Inferior parietal cortex (tissue), 1 donor: Measurements from ENCODE around the gene ARHGAP24.
"Not testable (repeated sequence)": the region's sequence is repeated elsewhere in the genome, so short reads cannot be mapped to it uniquely, and the experiment has no call there.

Experiments used
- DNase-seq: peaks from one replicate; pipeline ENCODE4 v3.0.0-alpha.2; 2016; ENCODE audit errors: extremely low spot score

The ARHGAP24 gene

DNA sequence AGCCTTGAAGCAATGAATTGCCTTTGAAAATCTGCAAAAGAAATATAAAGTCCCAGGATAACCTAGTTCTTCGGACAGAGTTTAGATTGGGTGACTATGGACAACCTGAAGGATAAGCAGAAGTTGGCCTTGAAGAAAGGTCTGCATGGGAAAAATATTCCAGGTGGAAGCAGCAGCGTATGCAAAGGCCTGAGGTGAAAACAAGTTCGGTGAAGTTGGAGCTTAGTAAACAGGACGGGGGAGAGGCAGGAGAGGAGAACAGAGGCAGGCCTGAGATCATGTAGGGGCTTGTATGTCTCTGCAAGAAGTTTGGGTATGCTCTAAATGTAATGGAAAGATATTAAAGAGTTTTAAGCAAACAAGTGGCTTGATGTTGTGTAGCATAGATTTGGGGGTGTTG is 176.0 kb downstream of the ARHGAP24 start:
- no peak for DNase-seq

- no peak for DNase-seq
Observed at GRCh38 chr4:85656759-85657505, 182.0 kb downstream of the ARHGAP24 start.

DNA sequence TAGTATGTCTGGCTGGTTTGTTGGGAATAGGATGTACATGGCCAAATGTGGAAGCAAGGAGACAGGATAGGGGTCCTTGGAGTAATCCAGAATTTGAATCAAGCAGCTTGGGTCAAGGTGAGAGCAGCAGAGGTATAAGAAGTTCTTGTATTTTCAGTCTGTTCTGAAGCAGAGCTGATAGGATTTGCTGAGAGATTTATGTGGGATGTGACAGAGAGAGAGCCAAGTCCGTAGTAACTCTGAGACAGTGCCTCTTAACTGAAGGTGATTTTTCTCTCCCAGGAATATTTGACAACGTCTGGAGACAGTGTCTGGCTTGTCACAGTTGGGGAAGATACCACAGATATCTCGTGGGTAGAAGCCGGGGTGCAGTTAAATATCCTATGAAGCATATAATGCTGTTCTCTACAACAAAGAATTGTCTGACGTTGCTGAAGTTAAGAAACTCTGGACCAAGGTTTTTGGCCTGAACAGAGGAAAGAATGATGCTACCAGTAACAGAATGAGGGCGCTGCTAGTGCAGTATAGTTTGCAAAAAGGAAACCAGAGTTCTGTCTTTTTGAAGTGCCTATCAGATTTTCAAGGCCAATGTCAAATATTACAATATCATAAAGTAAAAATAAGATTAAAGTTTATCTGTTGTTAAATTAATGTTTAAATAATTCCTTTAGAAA is 184.0 kb downstream of the ARHGAP24 start:
- no peak for DNase-seq

DNA sequence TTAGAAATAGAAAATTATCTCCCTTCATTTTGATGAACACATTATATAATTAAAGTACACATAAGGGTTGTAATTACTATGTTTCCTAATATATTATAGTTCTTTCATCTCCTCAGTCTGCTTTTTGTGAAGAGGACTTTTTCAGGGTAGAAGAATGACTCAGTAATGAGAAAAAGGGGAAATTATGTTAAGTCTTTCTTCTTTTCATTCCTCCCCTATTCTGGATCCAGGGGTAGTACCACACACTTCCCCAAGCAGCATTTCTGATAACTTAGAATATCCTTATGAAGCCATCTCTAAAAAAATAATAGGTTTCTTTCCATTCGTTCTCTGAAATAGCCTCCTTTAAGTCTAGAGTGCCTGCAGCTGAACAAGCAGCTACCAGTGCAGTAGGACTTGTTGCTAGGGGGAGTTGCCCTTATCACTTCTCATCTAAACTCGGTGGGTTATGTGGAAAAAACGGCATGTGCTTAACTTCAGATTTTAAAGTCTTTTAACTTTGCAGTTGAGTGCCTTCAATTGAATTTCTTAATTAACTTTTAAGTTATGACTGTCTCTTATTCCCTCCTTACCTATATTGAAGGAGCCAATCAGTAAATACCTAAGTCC is 184.8 kb downstream of the ARHGAP24 start:
- DNase-seq = no peak

GRCh38 chr4:85666625-85667024 is 191.7 kb downstream of the ARHGAP24 start:
- not testable (repeated sequence) for DNase-seq

GRCh38 chr4:85669204-85669603 is 194.3 kb downstream of the ARHGAP24 start:
- no peak for DNase-seq

- DNase-seq = no peak
Observed at GRCh38 chr4:85669992-85670548, 195.1 kb downstream of the ARHGAP24 start.

- DNase-seq = no peak
Observed at GRCh38 chr4:85671120-85671519, 196.2 kb downstream of the ARHGAP24 start.

GRCh38 chr4:85672116-85672515 is 197.2 kb downstream of the ARHGAP24 start:
- DNase-seq = no peak

DNA sequence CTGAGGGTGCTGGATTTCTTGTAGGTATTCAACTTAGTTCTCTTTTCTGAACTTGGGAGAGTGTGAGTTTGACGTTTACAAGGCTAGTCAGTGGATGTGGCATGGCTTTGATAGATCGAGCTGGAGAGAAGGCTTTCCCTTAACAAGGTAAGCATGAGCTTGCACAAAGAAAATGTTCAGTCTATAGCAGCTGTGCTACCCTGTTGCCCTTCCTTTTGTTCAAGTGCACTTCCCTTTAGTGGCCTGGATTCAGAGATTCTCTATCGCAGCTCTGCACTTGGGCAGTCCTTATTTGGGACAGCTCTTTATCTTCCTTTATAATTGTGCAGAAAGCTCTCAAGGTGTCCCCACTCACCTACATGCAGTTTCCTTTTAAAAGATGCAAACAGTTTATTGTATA is 198.0 kb downstream of the ARHGAP24 start:
- no peak for DNase-seq

DNA sequence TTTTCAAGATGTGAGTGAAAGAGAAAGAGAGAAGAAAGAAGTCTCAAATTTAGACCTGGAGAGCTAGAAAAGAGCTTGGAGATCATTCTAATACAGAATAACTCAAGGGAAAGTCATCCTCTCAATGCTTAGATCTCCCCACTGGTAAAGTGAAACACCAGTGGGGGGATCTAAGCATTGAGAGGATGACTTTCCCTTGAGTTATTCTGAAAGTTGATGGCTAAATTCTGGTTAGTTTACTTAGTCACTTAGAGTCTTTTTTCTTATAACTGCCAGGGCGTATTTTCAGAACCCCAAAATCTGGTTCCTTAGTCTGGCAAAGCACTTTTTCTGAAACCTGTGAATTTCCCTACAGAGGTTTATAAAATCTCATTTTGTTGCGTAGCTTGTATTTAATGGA is 198.6 kb downstream of the ARHGAP24 start:
- DNase-seq = no peak

GRCh38 chr4:85675076-85676049 is 200.4 kb downstream of the ARHGAP24 start:
- no peak for DNase-seq

DNA sequence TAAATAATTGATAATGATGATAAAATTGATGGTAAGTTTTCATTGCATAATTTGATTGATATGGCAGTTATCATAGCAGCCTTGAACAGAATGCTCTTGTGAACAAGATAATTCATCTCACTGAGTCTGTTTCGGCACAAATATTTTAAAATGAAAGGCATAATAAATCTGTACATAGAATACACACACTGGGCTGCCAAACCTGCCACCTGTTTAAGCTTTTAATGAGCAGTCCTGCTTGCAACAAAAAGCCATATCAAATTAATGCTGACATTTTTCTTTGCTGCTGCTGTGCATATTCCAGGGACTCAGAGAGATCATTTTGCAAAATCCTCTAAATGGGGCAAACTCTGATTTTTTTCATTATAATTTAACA is 201.1 kb downstream of the ARHGAP24 start:
- DNase-seq = no peak

- DNase-seq = no peak
Observed at GRCh38 chr4:85676850-85677590, 202.1 kb downstream of the ARHGAP24 start.

DNA sequence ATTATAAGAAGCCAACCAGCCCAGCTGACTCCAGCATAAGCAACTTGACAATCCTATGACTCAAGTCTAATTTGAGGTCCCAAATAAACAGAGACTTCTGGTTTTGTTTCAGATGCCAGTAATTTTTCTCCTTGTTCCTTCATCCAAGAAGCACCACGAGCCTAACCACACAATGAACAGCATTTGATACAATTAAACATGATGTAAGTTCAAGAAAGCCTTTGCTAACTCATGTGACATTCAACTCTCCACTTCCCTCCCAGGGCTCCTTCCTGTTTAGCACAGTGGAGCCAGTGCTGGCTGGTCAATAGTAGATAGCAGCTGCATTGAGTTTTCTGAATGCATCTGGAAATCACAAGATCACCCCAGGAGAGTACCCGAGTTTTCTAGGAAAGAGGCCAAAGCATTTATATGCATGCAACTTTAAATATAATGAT is 206.3 kb downstream of the ARHGAP24 start:
- peak; percentile 46 for DNase-seq

DNA sequence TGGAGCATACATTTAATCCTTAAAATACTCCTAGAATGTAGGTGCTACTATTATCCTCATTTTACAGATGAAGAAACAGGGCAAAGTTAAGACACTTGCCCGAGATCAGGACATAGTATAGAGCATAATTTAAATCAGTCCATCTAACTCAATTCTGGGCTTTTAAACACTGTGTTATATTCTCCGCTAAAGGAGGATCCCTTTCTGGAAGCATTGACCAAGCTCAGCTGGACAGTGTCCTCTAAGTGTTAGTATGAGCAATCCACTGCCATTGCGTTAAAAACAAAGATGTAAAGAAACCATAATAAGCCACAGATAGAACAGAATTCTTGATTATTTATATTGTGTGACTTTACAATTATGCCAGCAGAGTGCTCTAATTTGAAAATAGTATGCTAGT is 207.0 kb downstream of the ARHGAP24 start:
- DNase-seq = no peak

GRCh38 chr4:85682391-85682790 is 207.4 kb downstream of the ARHGAP24 start:
- DNase-seq = no peak

GRCh38 chr4:85684676-85685075 is 209.7 kb downstream of the ARHGAP24 start:
- no peak for DNase-seq

GRCh38 chr4:85686398-85686797 is 211.4 kb downstream of the ARHGAP24 start:
- DNase-seq = no peak

GRCh38 chr4:85688055-85688740 is 213.2 kb downstream of the ARHGAP24 start:
- no peak for DNase-seq
